ENCODE results near the gene KPRP.

Gene KPRP

GRCh38 chr1:152739841-152740240 is 18.0 kb upstream of the KPRP start:
- H3K4me3 Mint-ChIP-seq, result no peak overlapping the region
- no peaks in the 10 kb centered on the region for H3K4me1 Mint-ChIP-seq
- H3K27me3 Mint-ChIP-seq (ENCODE audit: low read depth, poor library complexity), result no peaks in the 10 kb centered on the region
- H3K27ac Mint-ChIP-seq, result no peak overlapping the region
- TF ChIP-seq, protein P1, sequence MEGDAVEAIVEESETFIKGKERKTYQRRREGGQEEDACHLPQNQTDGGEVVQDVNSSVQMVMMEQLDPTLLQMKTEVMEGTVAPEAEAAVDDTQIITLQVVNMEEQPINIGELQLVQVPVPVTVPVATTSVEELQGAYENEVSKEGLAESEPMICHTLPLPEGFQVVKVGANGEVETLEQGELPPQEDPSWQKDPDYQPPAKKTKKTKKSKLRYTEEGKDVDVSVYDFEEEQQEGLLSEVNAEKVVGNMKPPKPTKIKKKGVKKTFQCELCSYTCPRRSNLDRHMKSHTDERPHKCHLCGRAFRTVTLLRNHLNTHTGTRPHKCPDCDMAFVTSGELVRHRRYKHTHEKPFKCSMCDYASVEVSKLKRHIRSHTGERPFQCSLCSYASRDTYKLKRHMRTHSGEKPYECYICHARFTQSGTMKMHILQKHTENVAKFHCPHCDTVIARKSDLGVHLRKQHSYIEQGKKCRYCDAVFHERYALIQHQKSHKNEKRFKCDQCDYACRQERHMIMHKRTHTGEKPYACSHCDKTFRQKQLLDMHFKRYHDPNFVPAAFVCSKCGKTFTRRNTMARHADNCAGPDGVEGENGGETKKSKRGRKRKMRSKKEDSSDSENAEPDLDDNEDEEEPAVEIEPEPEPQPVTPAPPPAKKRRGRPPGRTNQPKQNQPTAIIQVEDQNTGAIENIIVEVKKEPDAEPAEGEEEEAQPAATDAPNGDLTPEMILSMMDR (IDR thresholded peaks at IDR 0.05), result no peak
- no peak for DNase-seq
- peaks cover 97% of the 10 kb centered on the region for H3K9me3 Mint-ChIP-seq
- H3K36me3 Mint-ChIP-seq (ENCODE audit: low read depth), result no peaks in the 10 kb centered on the region

GRCh38 chr1:152741656-152742055 is 16.2 kb upstream of the KPRP start:
- TF ChIP-seq, protein P1 (IDR thresholded peaks at IDR 0.05), result no peak
- DNase-seq, result no peak
- Mint-ChIP-seq H3K9me3 (peaks cover 95% of the 10 kb centered on the region), H3K27ac (no peak overlapping the region), H3K4me3 (no peak overlapping the region), H3K36me3 (ENCODE audit: low read depth) (no peaks in the 10 kb centered on the region), H3K27me3 (ENCODE audit: low read depth, poor library complexity) (no peaks in the 10 kb centered on the region), H3K4me1 (no peaks in the 10 kb centered on the region)

DNA sequence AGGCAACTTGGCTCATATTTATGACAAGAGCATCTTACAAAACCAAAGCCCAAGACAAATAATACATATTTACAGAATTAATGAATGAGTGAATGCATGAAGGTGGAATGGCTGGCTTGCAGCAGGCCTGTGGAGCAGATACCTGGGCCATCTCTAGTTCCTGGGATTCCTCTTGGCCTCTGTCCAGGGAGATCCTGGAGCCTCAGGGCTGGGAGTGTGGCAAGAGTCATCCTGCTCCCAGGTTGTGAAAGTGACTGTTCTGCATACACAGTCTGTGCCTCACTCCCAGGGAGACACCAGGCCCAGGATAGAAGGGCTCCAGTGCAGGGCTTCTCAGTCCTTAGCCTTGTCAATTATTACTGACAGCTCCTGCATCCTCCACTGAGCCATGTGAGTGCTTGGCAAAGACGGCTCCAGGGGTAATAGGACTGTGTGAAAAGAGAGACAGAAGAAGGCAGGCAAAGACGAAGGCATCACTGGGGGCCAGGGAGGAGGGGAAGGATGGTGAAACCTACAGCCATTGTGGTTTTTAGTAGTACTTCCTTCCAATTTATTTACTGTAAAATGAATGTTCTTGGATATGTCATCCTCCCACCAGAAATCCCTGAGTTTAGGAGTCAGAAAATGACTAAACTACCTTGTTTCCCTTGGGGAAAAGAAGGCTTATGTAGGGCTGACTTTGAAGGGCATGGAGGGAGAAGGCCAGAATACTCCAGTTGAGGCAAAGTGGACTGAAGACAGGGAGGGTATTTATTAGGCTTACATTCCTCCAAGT is 14.3 kb upstream of the KPRP start:
- no peak for DNase-seq
- Mint-ChIP-seq H3K4me1 (no peaks in the 10 kb centered on the region), H3K36me3 (ENCODE audit: low read depth) (no peaks in the 10 kb centered on the region), H3K4me3 (no peak overlapping the region), H3K27me3 (ENCODE audit: low read depth, poor library complexity) (no peaks in the 10 kb centered on the region), H3K9me3 (peaks cover 93% of the 10 kb centered on the region), H3K27ac (no peak overlapping the region)
- TF ChIP-seq, protein P1 (IDR thresholded peaks at IDR 0.05), result no peak

- H3K36me3 Mint-ChIP-seq (ENCODE audit: low read depth), result no peaks in the 10 kb centered on the region
- no peaks in the 10 kb centered on the region for H3K27me3 Mint-ChIP-seq (ENCODE audit: low read depth, poor library complexity)
- TF ChIP-seq, protein P1 (IDR thresholded peaks at IDR 0.05), result no peak
- peaks cover 87% of the 10 kb centered on the region for H3K9me3 Mint-ChIP-seq
- no peak for DNase-seq
- H3K4me1 Mint-ChIP-seq, result no peaks in the 10 kb centered on the region
- no peak overlapping the region for H3K4me3 Mint-ChIP-seq
- no peak overlapping the region for H3K27ac Mint-ChIP-seq
Measured at GRCh38 chr1:152745289-152745704, 12.5 kb upstream of the KPRP start.

GRCh38 chr1:152745765-152746444 is 11.9 kb upstream of the KPRP start:
- TF ChIP-seq, protein P1 (IDR thresholded peaks at IDR 0.05), result no peak
- no peaks in the 10 kb centered on the region for H3K36me3 Mint-ChIP-seq (ENCODE audit: low read depth)
- H3K4me3 Mint-ChIP-seq, result no peak overlapping the region
- peaks cover 90% of the 10 kb centered on the region for H3K9me3 Mint-ChIP-seq
- DNase-seq, result no peak
- H3K27me3 Mint-ChIP-seq (ENCODE audit: low read depth, poor library complexity), result no peaks in the 10 kb centered on the region
- no peaks in the 10 kb centered on the region for H3K4me1 Mint-ChIP-seq
- no peak overlapping the region for H3K27ac Mint-ChIP-seq

Measured in nephron progenitor cell (in vitro differentiated cells).